ENCODE measurements around the gene GDF2. TPM values are rescaled to one million over a fixed set of nuclear protein-coding genes. Genes with fewer than 3 reads are reported as not detected.

The GDF2 gene
- total RNA-seq, 1 donor from 2014 or later = not detected

DNA sequence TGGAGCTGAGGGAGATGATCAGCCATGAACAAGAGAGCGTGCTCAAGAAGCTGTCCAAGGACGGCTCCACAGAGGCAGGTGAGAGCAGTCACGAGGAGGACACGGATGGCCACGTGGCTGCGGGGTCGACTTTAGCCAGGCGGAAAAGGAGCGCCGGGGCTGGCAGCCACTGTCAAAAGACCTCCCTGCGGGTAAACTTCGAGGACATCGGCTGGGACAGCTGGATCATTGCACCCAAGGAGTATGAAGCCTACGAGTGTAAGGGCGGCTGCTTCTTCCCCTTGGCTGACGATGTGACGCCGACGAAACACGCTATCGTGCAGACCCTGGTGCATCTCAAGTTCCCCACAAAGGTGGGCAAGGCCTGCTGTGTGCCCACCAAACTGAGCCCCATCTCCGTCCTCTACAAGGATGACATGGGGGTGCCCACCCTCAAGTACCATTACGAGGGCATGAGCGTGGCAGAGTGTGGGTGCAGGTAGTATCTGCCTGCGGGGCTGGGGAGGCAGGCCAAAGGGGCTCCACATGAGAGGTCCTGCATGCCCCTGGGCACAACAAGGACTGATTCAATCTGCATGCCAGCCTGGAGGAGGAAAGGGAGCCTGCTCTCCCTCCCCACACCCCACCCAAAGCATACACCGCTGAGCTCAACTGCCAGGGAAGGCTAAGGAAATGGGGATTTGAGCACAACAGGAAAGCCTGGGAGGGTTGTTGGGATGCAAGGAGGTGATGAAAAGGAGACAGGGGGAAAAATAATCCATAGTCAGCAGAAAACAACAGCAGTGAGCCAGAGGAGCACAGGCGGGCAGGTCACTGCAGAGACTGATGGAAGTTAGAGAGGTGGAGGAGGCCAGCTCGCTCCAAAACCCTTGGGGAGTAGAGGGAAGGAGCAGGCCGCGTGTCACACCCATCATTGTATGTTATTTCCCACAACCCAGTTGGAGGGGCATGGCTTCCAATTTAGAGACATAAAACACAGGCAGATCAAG lies 3.3 kb downstream of the GDF2 start:
- Histone ChIP-seq H3K36me3 (no peaks in the 10 kb centered on the region), H3K9me3 (no peaks in the 10 kb centered on the region), H3K27me3 (no peaks in the 10 kb centered on the region), H3K4me1 (no peaks in the 10 kb centered on the region), H3K4me3 (no peak overlapping the region), H3K27ac (no peak overlapping the region)
- DNase-seq = peak; percentile 56
- TF ChIP-seq, protein P1, sequence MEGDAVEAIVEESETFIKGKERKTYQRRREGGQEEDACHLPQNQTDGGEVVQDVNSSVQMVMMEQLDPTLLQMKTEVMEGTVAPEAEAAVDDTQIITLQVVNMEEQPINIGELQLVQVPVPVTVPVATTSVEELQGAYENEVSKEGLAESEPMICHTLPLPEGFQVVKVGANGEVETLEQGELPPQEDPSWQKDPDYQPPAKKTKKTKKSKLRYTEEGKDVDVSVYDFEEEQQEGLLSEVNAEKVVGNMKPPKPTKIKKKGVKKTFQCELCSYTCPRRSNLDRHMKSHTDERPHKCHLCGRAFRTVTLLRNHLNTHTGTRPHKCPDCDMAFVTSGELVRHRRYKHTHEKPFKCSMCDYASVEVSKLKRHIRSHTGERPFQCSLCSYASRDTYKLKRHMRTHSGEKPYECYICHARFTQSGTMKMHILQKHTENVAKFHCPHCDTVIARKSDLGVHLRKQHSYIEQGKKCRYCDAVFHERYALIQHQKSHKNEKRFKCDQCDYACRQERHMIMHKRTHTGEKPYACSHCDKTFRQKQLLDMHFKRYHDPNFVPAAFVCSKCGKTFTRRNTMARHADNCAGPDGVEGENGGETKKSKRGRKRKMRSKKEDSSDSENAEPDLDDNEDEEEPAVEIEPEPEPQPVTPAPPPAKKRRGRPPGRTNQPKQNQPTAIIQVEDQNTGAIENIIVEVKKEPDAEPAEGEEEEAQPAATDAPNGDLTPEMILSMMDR (IDR thresholded peaks at IDR 0.05) = no peak
- no peak for ATAC-seq
- intact Hi-C loops (cut with DNase I) = no loop called here

DNA sequence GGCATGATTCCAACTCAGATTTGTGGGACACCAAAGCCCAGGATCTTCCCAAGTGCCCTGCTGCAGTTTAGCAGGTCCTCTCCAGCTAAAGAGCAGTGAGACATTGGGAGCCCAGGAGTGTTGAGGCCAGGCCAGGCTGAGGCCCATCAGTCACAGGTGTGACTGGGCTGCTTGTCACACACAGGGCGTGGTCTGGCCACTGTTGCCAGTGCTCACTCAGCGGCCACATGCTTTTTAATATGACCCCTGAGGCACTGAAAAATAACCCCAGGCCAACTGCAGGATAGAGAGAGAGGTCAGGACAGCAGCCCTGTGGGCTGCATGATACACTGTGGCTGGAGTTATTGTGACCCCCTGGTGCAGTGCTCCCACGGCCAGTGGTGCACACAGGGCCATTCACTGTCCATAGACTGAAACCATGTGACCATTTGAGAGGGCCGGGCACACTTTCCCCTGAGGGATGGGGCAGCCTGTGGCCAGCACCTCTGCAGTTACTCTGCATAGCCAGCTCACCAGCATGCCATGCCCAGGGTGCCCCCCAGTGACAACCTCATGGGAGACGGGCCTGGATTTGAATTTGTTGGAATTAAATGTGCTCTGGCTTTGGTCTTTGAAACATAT lies 4.2 kb downstream of the GDF2 start:
- Histone ChIP-seq H3K4me3 (no peak overlapping the region), H3K27ac (no peak overlapping the region), H3K9me3 (no peaks in the 10 kb centered on the region), H3K27me3 (no peaks in the 10 kb centered on the region), H3K36me3 (no peaks in the 10 kb centered on the region), H3K4me1 (no peaks in the 10 kb centered on the region)
- TF ChIP-seq, protein P1 (IDR thresholded peaks at IDR 0.05) = no peak
- intact Hi-C loops (cut with DNase I) = no loop called here
- DNase-seq = peak; percentile 33
- no peak for ATAC-seq

DNA sequence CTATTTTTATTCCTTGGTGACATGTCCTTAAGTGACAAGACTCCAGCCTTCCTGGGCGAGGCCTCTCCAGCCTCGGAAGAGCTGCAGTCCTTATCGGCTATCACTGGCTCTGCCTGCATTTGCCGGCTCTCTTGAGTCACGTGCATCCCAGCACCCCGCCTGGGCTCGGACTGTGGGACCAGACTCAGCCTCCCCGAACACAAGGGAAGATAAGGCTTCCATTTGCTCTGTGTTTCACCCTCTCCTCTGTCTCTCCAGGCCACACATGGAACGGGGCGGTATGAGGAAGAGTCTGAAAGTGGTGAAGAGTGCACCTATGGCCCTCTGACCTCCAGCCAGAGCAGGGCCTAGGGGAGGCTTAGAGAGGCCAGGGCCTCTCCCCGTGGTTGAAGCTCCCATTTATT lies 4.7 kb downstream of the GDF2 start:
- intact Hi-C loops (cut with DNase I) = no loop called here
- no peak overlapping the region for H3K27ac ChIP-seq
- TF ChIP-seq, protein P1 (IDR thresholded peaks at IDR 0.05) = no peak
- no peak overlapping the region for H3K4me3 ChIP-seq
- no peaks in the 10 kb centered on the region for H3K27me3 ChIP-seq
- no peaks in the 10 kb centered on the region for H3K4me1 ChIP-seq
- DNase-seq (no peak), ATAC-seq (no peak)
- no peaks in the 10 kb centered on the region for H3K36me3 ChIP-seq
- H3K9me3 ChIP-seq = no peaks in the 10 kb centered on the region

DNA sequence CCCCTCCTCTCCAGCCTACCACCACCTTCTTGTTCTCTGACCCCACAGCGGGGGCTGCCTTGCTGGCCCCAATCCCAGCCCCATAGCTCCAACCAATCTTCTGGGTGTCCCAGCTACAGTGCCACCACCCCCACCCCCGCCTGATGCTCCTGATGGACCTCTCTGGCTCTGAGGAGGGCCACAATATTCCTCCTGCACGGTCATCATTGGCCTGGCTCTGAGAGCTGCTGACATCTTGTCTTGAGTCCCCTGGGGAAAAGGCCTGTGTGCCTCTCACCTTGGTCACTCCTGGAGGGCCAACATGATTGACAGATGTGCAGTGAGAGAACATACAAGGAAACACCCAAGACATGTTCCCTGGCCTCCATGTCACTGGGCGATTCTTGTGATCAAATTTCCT lies 7.6 kb downstream of the GDF2 start:
- DNase-seq (peak; percentile 26), ATAC-seq (no peak)
- no peak overlapping the region for H3K4me3 ChIP-seq
- no peak overlapping the region for H3K27ac ChIP-seq
- no peaks in the 10 kb centered on the region for H3K36me3 ChIP-seq
- TF ChIP-seq, protein P1 (IDR thresholded peaks at IDR 0.05) = no peak
- no peaks in the 10 kb centered on the region for H3K4me1 ChIP-seq
- intact Hi-C loops (cut with DNase I) = no loop called here
- H3K27me3 ChIP-seq = peaks cover 6% of the 10 kb centered on the region
- no peaks in the 10 kb centered on the region for H3K9me3 ChIP-seq

DNA sequence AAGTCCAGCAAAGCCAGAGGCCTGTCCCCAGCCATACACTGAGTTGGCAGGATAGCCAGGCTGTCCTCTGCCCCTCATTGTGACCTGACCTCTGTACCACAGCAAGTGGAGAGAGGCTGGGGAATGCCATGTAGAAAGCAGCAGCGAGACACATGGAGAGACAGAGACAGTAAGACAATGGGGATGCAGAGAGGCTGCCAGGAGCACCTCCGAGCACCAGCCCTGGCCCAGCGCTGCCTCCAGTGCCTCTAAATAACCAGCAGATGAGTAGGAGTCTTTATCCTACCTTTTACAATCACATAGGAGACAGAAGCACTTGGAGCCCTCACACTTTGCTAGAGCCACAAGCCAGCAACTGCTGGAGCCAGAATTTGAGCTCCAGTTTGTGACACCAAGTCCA lies 8.1 kb downstream of the GDF2 start:
- no peaks in the 10 kb centered on the region for H3K4me1 ChIP-seq
- H3K36me3 ChIP-seq = no peaks in the 10 kb centered on the region
- DNase-seq (peak; percentile 16), ATAC-seq (no peak)
- H3K27ac ChIP-seq = no peak overlapping the region
- H3K9me3 ChIP-seq = no peaks in the 10 kb centered on the region
- intact Hi-C loops (cut with DNase I) = no loop called here
- peaks cover 6% of the 10 kb centered on the region for H3K27me3 ChIP-seq
- TF ChIP-seq, protein P1 (IDR thresholded peaks at IDR 0.05) = no peak
- no peak overlapping the region for H3K4me3 ChIP-seq

All from upper lobe of right lung (tissue), 1 donor.